ENCODE data around the gene ATF2.

The ATF2 gene

DNA sequence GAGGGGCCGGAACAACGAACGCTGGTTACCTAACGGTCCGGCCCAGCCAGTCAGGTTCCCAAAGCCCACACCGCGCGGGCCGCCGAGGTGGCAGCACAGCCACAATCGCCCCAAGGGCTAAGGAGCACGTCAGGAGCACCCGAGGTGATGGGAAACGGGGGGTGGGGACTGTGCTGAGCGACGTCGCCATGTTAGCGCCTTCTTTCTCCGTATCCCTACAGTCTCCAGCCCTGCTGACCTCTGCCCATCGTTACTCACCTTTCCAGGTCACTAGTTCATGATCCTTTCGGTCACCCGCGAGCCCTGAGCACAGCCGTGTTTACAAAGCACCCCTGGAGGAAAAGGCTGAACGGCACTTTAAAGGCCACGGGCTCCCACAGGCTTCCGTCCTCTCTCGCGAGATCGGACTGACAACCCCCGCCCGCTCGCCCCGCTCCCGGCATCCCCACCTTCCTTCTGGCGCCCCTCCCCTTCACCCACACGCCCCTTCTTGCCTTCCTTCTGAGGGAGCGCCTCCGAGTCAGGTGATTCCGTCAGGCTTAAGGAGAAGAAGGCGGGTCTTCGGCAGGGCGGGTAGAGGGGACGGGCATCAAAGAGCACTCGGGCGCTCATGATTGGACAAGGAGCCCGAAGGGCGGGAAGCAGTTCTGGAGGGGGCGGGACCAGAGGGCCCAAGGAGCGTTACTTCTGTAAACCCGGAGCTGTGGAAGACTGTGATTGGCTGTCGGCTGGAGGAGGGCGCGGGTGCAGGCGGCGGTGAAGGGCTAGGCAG is at the start of gene ATF2:
Gene ATF2 (minus strand): TSS at position 412 of the 772 bp plus-strand sequence. CDS start 31,760 bp downstream, outside the sequence.
- DNase-seq: peak; percentile 99

- DNase-seq: no peak
These were observed 39.9 kb upstream of the ATF2 start for GRCh38 chr2:175207741-175208438.

DNA sequence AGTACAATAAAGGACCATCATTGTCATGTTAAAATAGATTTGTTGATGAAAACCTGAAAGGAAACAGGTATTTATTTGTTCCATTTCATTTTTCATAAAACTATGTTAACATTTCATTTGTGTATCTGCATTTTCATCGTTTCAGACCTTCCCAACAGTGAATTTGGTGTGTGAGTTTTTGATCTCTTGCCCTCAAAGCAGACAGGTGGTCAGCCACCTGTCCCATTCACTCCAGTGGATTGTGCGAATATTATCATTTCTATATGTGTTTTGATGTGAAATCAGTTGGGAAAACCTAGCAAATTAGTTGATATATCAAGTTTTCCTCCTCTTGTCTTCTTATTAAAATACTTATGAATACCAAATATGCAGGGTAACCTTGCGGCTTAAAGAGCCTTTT is 38.9 kb upstream of the ATF2 start:
- no peak for DNase-seq

DNA sequence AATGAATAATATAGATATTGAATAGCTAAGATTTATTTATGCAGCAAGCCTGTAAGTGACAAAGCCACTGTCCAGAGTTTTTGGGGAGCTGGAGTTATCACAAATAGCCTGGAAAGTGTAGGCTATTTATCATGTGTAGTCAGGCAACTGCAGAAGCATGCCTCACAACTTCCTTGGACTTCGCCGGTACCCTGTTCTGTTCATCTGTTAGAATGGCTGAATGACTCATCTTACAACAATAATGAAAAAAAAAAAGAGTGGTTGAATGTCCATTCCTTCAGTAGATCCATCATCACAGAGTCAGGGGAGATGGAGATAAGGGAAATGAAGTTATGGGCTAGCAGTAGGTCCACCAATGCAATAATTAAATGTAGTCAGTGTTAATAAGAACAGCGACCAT is 37.5 kb upstream of the ATF2 start:
- DNase-seq: peak; percentile 18

DNA sequence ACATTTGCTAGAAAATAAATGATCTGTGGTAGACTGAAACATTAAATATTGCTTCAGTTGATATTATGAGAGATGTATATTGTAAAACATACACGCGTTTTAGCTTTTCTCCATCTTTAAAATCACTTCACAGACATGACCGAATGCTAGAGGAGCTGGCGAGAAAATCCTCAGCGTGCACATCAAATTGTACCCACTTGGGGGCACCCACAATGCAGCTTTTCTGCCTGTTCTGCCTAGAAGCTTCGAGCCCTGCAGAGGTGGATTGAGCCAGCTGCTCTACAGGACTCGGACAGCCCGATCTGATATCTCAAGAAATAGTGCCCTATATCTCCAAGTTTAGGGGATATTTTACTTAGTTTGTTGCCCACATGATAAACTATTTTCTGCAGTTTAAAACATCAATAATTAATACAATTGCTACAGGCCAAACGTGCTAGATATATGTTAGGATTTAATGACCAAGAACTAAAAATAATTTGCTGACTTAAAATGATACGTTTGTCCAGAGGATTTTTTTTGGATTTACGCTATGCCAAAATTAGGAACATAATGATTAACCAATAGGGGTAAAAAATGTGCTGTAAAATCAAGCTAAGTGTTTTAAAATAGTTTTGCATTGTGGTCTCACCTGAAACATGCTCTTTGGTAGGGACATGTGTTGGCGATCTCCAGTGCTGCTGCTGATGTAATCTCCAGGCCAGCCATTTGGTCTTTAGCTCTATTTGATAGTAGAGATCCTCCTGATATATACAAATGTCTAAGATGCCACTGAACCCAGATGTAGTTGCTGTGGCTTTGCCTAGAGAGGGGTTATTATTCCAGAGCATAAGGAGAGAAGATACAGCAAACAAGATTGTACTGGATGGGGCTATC is 35.9 kb upstream of the ATF2 start:
- DNase-seq: peak; percentile 11

GRCh38 chr2:175195012-175195411 is 27.0 kb upstream of the ATF2 start:
- DNase-seq: no peak

- DNase-seq: no peak
These were observed 20.8 kb upstream of the ATF2 start for GRCh38 chr2:175188761-175189160.

GRCh38 chr2:175187378-175187777 is 19.4 kb upstream of the ATF2 start:
- peak; percentile 20 for DNase-seq

GRCh38 chr2:175183674-175184073 is 15.7 kb upstream of the ATF2 start:
- DNase-seq: no peak

DNA sequence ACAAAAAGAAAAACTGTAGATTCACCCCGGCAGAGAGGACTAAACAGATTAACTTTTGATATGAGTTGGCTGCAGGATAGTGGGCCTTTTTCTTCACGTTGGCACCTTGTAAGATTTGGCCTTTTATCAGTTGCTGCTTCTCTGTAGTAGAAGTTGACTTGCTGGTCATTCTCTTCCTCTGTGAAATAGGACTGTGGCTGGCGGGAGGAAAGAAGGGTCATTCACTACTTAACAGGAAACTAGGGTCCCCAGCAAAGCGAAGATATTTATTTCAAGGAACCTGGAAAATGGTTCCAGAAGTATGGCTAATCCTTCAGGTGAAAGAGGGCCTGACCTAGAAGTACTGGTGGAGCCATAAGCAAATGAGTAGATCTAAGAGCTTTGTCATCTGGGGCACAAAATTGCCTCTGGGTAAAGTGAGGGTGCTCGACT is 13.9 kb upstream of the ATF2 start:
- DNase-seq: no peak

DNA sequence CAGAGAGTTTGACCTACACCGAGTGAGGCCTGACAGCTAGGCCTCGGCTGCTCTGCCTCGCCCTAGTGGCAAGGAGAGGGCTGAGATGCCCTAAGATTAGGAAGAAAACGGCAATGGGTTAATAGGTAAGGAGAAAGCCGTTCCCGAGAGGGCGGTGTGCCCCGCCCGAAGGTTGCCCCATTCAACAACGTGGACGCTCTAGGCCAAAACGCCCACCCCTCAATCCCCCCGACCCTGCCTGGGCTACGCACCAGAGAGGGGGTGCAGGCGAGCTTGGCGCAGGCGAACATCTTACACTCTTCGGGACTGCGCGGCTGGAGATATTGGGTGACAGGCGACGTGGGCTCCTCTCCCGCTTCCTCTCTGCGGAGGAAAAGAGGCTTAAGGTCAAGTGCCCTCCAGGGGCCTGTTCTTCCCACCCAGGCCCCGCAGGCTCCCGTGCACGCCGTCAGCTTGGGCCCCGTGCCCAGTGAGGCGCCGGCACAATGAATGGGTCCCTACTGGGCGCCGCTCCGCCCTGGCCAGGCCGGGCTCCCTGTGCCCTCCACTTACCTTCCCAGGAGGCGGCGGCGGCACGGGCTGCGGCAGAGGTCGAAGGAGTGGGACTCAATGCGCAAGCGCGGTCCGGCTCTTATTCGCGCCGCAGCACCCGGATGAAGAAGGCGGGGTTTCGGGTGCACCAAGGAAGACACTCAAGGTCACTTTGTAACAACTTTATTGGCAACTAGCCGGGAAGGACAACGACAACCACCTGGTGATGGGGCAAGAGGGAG is 13.3 kb upstream of the ATF2 start, which contains the start of gene ATP5MC3:
Gene ATP5MC3 (minus strand): TSS at position 607 of the 773 bp plus-strand sequence. CDS start 317 bp downstream, at position 290.
- DNase-seq: peak; percentile 69

- no peak for DNase-seq
These were observed 12.7 kb upstream of the ATF2 start for GRCh38 chr2:175180701-175181103.

DNA sequence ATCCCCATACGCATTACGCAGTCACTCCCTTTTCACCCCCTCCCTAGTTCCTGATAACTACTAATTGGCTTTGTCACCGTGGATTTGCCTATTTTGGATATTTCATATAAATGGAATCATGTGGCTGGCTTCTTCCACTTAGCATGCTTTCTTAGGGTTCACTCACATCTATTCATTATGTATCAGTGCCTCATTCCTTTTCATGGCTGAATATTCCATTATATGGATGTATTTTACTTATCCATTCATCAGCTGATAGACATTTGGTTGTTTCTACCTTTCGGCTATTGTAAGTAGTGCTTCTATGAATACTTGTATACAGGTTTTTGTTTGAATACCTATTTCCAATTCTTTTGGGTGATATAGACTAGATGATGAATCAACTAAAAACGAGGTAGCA is 8.6 kb upstream of the ATF2 start:
- no peak for DNase-seq

DNA sequence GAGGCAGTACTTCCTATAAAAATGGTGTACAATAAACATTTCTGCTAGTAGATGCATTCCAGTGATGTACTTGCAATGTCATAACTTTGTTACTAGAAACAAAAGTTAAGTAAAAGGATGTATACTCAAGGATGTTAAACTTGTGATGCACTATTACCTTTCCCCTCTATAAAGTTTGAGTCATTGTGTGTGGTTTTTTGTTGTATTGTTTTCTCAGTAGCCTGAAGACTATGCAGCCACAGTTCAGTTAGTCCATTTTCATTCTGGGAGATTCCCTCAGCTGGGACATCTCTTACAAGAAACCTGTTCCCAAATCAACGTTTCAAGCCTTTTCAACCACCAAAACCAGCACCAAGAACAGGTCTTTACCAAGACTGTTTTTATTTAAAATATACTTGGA is 7.9 kb upstream of the ATF2 start:
- no peak for DNase-seq

- DNase-seq: no peak
These were observed 7.3 kb upstream of the ATF2 start for GRCh38 chr2:175175320-175175719.

DNA sequence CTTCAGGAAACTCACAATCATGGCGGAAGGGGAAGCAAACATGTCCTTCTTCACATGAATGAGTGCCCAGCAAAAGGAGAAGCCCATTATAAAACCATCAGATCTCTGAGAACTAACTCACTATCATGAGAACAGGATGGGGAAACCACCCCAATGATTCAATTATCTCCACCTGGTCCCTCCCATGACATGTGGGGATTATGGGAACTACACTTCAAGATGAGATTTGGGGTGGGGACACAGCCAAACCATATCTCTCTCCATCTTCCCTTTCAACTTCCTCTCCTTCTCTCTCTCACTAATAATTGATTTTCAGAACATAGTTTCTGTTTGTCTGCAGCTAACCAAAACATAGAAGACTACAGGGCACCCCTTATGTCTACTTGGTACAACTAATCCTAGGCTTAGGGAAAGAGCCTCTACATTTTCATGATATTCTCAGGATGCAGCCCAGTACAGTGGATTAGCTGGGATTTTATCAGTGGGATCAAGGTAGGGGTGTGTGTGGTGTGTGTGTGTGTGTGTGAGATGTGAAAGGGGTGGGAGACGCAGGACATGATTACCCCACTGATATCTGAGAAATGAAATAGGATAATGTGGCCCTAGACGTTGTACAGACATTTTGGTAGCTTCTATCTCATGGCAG is 2.8 kb upstream of the ATF2 start:
- no peak for DNase-seq

- DNase-seq: no peak
These were observed 1.2 kb upstream of the ATF2 start for GRCh38 chr2:175169191-175169590.

DNA sequence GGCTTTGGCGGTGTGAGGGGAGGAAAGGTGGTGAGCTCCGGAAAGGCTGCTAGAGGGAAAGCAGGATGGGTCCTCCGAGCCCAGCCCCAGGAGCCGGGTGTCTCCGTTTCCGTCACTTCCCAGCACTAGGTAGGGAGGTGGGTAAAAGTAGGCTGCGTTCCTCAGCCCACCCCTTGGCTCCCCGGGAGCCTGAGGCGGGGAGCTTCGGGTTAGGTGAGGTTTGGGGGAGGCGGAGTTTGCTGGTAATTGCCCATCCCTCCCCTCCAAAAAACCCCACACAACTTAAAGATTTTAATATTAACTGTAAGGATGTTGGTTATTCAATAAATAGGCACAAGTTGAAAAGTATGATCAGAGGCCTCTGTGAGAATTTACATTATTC is 552 bp upstream of the ATF2 start:
- DNase-seq: no peak

DNA sequence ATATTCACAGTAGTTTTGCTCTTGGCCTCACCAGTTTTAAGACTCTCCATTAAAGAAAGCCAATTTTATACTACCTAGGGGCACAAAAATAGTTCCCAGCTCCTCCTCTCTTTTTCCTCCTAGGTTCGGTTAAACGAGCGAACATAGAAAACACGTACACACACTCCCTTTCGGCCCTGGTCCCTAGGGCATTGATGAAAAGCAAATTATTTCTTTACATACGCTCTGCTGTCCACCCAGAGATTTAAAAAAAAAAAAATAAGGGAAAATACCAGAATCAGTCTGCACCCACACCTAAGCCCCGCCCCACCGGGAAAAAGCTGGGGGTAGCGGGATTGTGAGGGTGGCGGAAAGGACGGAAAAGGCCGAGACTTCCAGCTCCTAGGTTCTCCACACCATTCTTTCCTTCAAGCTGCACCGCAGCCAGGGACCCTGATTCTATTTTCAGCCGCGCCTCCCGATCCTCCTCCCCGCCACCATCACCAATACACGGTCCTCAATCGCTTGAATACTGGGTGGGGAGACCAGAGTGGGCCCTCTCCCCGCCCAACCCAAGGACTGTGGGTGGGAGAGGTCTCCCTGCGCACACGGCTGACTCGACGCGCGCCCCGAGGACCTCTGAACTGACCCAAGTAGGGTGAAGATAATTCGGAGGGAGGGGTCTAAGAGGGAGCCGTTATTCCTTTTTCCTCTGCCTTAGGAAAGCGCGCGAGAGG is 769 bp downstream of the ATF2 start:
- peak; percentile 42 for DNase-seq

GRCh38 chr2:175166216-175166824 is 1.7 kb downstream of the ATF2 start:
- no peak for DNase-seq

DNA sequence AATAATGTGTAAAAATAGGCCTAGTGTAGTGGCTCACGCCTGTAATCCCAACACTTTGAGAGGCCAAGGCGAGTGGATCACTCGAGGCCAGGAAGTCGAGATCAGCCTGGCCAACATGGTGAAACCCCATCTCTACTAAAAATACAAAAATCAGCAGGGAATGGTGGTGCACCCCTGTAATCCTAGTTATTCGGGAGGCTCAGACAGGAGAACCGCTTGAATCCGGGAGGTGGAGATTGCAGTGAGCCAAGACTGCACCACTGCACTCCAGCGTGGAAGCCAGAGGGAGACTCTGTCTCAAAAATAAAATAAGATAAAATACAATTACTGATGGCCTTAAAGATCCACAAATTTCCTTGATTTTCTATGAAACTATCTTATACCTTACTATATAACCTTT is 3.8 kb downstream of the ATF2 start:
- DNase-seq: no peak

Measured in NCI-H226 (cell line).